Osteoblast (primary cell): ENCODE results near the gene CELSR2. TPM values are rescaled to one million over a fixed set of nuclear protein-coding genes. Genes with fewer than 3 reads are reported as not detected.

ENCODE experiments used
- DNase-seq: peaks from one replicate; pipeline ENCODE4 v3.0.0; 2011; ENCODE audit warnings: low spot score, mixed read lengths; ENCODE audit not compliant: insufficient read length; ENCODE audit errors: missing footprints
- H2AFZ ChIP-seq: 2 replicates; pipeline ENCODE4 v1.6.0; 2011; ENCODE audit warnings: mild to moderate bottlenecking, low read length
- H3K27ac ChIP-seq: 2 replicates; pipeline ENCODE4 v1.5.1; 2011; ENCODE audit warnings: mild to moderate bottlenecking, low read depth, low read length, moderate library complexity
- H3K27me3 ChIP-seq: 2 replicates; pipeline ENCODE4 v1.6.0; 2012; ENCODE audit warnings: mild to moderate bottlenecking, control low read depth, inconsistent platforms, low read length, moderate library complexity; ENCODE audit not compliant: insufficient read depth
- H3K36me3 ChIP-seq: 2 replicates; pipeline ENCODE4 v1.5.1; 2011; ENCODE audit warnings: mild to moderate bottlenecking, low read length, control low read depth, moderate library complexity; ENCODE audit not compliant: insufficient read depth
- H3K4me1 ChIP-seq: 2 replicates; pipeline ENCODE4 v1.5.1; 2011; ENCODE audit warnings: mild to moderate bottlenecking, low read length, control low read depth, moderate library complexity; ENCODE audit not compliant: insufficient read depth
- H3K4me2 ChIP-seq: 2 replicates; pipeline ENCODE4 v1.6.0; 2011; ENCODE audit warnings: mild to moderate bottlenecking, low read length; ENCODE audit not compliant: insufficient read depth
- H3K4me3 ChIP-seq: fragments of 200-600 bp; sonication (generic); 3 replicates; pipeline ENCODE4 v1.5.1; 2012; ENCODE audit warnings: mild to moderate bottlenecking, low read length, inconsistent platforms; ENCODE audit not compliant: insufficient read depth
- H3K79me2 ChIP-seq: 2 replicates; pipeline ENCODE4 v1.6.0; 2012; ENCODE audit warnings: mild to moderate bottlenecking, low read length, control low read depth, inconsistent platforms; ENCODE audit not compliant: insufficient read depth
- H3K9me3 ChIP-seq: 2 replicates; pipeline ENCODE4 v1.5.1; 2011; ENCODE audit warnings: low read depth, low read length, control low read depth
- H4K20me1 ChIP-seq: 2 replicates; pipeline ENCODE4 v1.6.0; 2012; ENCODE audit warnings: mild to moderate bottlenecking, low read length, control low read depth; ENCODE audit not compliant: insufficient read depth
- total RNA-seq: library from RNA; depleted of rRNA; stranded (reverse); fragments of >200 nt; gene quantifications from 2 replicates; pipeline ENCODE4 v1.2.3, GENCODE V29; 2012
- TF ChIP-seq, protein P1 (sequence below): IDR thresholded peaks from 2 replicates; pipeline ENCODE4 v1.5.1; 2011; ENCODE audit warnings: mild to moderate bottlenecking, low read depth, low read length, moderate library complexity; ENCODE audit errors: extremely low read depth

CELSR2 gene
- total RNA-seq, 1 donor, result 1.4 TPM

DNA sequence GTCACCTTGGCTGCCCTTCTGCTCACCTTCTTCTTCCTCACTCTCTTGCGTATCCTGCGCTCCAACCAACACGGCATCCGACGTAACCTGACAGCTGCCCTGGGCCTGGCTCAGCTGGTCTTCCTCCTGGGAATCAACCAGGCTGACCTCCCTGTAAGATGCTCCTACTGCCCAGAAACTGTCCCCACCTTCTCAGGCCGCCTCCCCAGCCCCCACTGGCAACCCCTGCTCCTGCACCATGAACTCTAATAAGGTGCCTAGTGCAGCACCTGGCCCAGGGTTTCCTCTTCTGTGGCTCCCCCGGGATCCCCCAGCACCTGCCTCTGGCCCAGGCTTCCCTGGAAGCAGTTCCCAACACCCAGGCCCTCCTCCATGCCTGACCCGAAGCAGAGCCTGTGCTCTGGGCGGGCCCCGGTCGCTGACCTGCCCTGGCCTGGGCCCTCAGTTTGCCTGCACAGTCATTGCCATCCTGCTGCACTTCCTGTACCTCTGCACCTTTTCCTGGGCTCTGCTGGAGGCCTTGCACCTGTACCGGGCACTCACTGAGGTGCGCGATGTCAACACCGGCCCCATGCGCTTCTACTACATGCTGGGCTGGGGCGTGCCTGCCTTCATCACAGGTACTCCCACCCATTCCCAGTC is 20.8 kb downstream of the CELSR2 start:
- Histone ChIP-seq H2AFZ (no peak overlapping the region), H3K27me3 (no peaks in the 10 kb centered on the region), H4K20me1 (no peaks in the 10 kb centered on the region), H3K27ac (no peak overlapping the region), H3K9me3 (no peaks in the 10 kb centered on the region), H3K4me2 (no peak overlapping the region), H3K36me3 (no peaks in the 10 kb centered on the region), H3K4me3 (no peak overlapping the region), H3K4me1 (peaks cover 12% of the 10 kb centered on the region), H3K79me2 (no peaks in the 10 kb centered on the region)
- TF ChIP-seq, protein P1, sequence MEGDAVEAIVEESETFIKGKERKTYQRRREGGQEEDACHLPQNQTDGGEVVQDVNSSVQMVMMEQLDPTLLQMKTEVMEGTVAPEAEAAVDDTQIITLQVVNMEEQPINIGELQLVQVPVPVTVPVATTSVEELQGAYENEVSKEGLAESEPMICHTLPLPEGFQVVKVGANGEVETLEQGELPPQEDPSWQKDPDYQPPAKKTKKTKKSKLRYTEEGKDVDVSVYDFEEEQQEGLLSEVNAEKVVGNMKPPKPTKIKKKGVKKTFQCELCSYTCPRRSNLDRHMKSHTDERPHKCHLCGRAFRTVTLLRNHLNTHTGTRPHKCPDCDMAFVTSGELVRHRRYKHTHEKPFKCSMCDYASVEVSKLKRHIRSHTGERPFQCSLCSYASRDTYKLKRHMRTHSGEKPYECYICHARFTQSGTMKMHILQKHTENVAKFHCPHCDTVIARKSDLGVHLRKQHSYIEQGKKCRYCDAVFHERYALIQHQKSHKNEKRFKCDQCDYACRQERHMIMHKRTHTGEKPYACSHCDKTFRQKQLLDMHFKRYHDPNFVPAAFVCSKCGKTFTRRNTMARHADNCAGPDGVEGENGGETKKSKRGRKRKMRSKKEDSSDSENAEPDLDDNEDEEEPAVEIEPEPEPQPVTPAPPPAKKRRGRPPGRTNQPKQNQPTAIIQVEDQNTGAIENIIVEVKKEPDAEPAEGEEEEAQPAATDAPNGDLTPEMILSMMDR, result no peak
- DNase-seq, result peak; percentile 77

DNA sequence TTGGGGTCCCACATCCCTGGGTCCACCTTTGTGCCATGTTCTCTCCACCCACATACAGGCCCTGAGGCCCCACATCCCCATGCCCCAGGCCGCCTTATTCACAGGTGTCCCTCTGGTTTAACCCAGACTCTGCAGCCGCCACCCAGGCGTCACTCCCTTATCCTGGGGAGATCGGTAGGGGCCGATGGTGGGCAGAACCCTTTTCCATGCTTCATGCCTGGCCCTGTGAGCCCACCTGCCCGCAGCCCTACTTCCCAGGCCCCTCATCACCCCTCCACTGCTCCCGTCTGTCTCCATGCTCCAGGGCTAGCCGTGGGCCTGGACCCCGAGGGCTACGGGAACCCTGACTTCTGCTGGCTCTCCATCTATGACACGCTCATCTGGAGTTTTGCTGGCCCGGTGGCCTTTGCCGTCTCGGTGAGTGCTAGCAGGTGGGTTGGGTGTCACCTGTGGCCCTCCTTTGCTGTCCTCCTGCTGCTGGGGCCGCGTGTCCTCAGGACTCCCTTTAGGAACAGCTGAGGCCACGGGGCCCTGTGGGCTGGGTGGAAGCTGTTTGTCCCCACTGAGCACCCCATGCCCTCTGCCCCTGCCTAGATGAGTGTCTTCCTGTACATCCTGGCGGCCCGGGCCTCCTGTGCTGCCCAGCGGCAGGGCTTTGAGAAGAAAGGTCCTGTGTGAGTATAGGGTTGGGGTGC is 21.4 kb downstream of the CELSR2 start:
- H3K79me2 ChIP-seq, result no peaks in the 10 kb centered on the region
- no peak overlapping the region for H3K4me3 ChIP-seq
- H4K20me1 ChIP-seq, result no peaks in the 10 kb centered on the region
- H2AFZ ChIP-seq, result no peak overlapping the region
- TF ChIP-seq, protein P1, result no peak
- no peaks in the 10 kb centered on the region for H3K27me3 ChIP-seq
- H3K27ac ChIP-seq, result no peak overlapping the region
- H3K36me3 ChIP-seq, result no peaks in the 10 kb centered on the region
- peak; percentile 74 for DNase-seq
- H3K4me1 ChIP-seq, result peaks cover 18% of the 10 kb centered on the region
- no peak overlapping the region for H3K4me2 ChIP-seq
- H3K9me3 ChIP-seq, result no peaks in the 10 kb centered on the region

DNA sequence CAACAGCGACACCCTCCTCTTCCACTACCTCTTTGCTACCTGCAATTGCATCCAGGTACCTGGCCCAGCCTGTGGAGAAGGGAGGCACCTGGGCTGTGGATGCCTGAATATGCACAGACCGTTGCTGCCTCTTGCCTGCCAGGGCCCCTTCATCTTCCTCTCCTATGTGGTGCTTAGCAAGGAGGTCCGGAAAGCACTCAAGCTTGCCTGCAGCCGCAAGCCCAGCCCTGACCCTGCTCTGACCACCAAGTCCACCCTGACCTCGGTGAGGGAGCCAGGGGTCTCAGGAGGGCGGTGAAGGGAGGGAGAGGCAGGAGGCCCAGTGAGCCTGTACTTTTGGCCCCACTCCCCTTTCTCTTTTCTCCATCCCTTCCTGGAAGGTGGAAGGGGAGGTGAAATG is 22.1 kb downstream of the CELSR2 start:
- peaks cover 25% of the 10 kb centered on the region for H3K4me1 ChIP-seq
- H3K27me3 ChIP-seq, result no peaks in the 10 kb centered on the region
- no peaks in the 10 kb centered on the region for H3K9me3 ChIP-seq
- TF ChIP-seq, protein P1, result no peak
- no peaks in the 10 kb centered on the region for H3K36me3 ChIP-seq
- H3K4me3 ChIP-seq, result no peak overlapping the region
- no peak overlapping the region for H2AFZ ChIP-seq
- no peak overlapping the region for H3K4me2 ChIP-seq
- no peak overlapping the region for H3K27ac ChIP-seq
- H4K20me1 ChIP-seq, result no peaks in the 10 kb centered on the region
- DNase-seq, result peak; percentile 91
- no peaks in the 10 kb centered on the region for H3K79me2 ChIP-seq

DNA sequence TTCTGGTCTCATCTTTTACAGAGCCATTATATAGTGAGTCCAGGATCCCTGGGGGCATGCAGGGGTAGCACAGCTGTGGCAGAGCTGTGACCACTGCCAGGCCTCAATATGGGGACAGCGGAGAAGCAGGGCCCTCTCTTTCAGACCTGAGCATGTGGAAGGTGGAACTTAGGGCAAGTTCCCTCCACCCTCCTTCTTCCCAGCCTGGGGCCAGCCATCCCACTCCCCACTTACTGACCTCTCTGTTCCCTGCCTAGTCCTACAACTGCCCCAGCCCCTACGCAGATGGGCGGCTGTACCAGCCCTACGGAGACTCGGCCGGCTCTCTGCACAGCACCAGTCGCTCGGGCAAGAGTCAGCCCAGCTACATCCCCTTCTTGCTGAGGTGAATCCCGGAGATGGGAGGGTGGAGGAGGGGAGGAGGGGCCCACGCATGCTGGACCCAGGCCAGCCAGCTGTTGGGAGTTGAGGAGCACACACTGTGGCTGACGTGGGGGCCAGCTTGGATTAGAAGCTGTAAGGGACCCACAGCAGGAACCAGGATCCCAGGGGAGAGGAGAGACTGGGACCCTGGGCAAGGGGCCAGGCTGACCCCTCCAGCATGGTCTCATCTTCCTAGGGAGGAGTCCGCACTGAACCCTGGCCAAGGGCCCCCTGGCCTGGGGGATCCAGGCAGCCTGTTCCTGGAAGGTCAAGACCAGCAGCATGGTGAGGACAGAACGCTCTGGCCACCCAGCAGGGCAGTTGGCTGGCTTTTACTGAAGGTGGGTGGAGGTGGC is 22.9 kb downstream of the CELSR2 start:
- no peaks in the 10 kb centered on the region for H3K36me3 ChIP-seq
- DNase-seq, result peak; percentile 80
- no peak overlapping the region for H3K27ac ChIP-seq
- H3K27me3 ChIP-seq, result no peaks in the 10 kb centered on the region
- no peak overlapping the region for H2AFZ ChIP-seq
- TF ChIP-seq, protein P1, result no peak
- H3K4me3 ChIP-seq, result no peak overlapping the region
- no peaks in the 10 kb centered on the region for H3K79me2 ChIP-seq
- no peak overlapping the region for H3K4me2 ChIP-seq
- H3K9me3 ChIP-seq, result no peaks in the 10 kb centered on the region
- peaks cover 20% of the 10 kb centered on the region for H3K4me1 ChIP-seq
- H4K20me1 ChIP-seq, result no peaks in the 10 kb centered on the region
